Right ventricle myocardium superior (tissue), 1 donor: ENCODE data around the gene KRTAP9-6. TPM values are rescaled to one million over a fixed set of nuclear protein-coding genes. Genes with fewer than 3 reads are reported as not detected.
A peak's percentile ranks its signal among the peaks of the same experiment; 100 is the strongest.

ENCODE experiments used
- ATAC-seq: fragments of 200-7000 bp; cut with Tn5 transposase; one replicate; pipeline ENCODE4 v1.9.1; 2020; ENCODE audit warnings: mild to moderate bottlenecking; ENCODE audit not compliant: poor library complexity
- DNase-seq: peaks from one replicate; pipeline ENCODE4 v3.0.0-alpha.2; 2020
- intact Hi-C: fragments of 100-400 bp; cut with DNase I; formaldehyde crosslinking; loops from one replicate; pipeline ENCODE4 v1.11.2; 2022
- total RNA-seq: library from RNA; stranded (reverse); fragmentation: NEBNext Ultra II Directional; extraction: Animal tissue kit (Norgen Biotek cat#: 25700); gene quantifications from one replicate; pipeline ENCODE4 v1.2.1, GENCODE V29; 2021
- donor health status: DM: no; HTN: yes; CAD: no; lungs with severe emphysema.

Gene KRTAP9-6
- total RNA-seq, 1 donor from 2014 or later = not detected

DNA sequence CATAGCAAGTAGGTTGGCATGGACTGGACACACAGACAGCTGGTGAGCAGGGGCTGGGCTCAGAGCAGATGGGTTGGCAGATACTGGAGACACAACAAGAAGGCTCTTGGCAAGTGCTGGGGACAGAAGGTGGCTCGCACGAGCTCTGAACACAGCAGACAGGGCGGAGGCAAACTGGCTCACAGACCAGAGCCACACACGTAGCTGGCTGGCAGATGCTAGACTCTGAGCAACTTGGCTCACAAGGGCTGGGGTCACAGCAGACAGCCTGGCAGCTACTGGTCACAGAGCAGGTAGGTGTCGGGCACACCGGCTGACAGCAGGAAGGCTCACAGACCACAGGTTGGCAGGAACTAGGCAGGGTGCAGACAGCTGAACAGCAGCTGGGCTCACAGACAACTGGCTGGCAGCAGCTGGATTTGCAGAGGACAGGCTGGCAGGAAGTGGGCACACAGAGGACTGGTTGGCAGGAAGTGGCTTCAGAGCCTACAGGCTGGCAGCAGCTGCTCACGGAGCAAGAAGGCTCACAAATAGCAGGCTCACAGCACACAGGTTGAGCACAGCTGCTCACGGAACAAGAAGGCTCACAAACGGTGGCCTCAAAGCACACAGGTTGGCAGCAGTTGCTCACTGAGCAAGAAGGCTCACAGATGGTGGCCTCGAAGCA, 43.2 kb downstream of the KRTAP9-6 start:
- peak; percentile 95 for ATAC-seq
- peak; percentile 67 for DNase-seq
- intact Hi-C loops = no loop called here

- intact Hi-C loops = no loop called here
- ATAC-seq = no peak
- DNase-seq = no peak
Observed at GRCh38 chr17:41308918-41309359, 43.8 kb downstream of the KRTAP9-6 start, which contains the start of gene KRTAP16-1. Gene KRTAP16-1, minus strand, starts transcription at chr17:41309309. Its CDS starts 56 bp downstream, at chr17:41309253.

GRCh38 chr17:41311111-41311510, 45.9 kb downstream of the KRTAP9-6 start:
- intact Hi-C loops = no loop called here
- ATAC-seq (no peak), DNase-seq (no peak)

GRCh38 chr17:41315204-41315794, 50.1 kb downstream of the KRTAP9-6 start, which contains the start of gene KRTAP17-1:
Gene KRTAP17-1, minus strand, starts transcription at chr17:41315710. Its CDS starts 60 bp downstream, at chr17:41315650.
- intact Hi-C loops = no loop called here
- DNase-seq = no peak
- ATAC-seq = no peak

Other genes starting within 250 kb of the KRTAP9-6 start
- gene KRTAP1-5, start 238.2 kb upstream of the KRTAP9-6 start, total RNA-seq = not detected
- not detected for gene KRTAP1-4, start 235.2 kb upstream of the KRTAP9-6 start, total RNA-seq
- not detected for gene KRTAP1-3, start 230.5 kb upstream of the KRTAP9-6 start, total RNA-seq
- not detected for gene KRTAP1-1, start 223.9 kb upstream of the KRTAP9-6 start, total RNA-seq
- not detected for gene KRTAP2-1, start 218.1 kb upstream of the KRTAP9-6 start, total RNA-seq
- gene KRTAP2-2, start 210.1 kb upstream of the KRTAP9-6 start, total RNA-seq = not detected
- not detected for gene KRTAP2-3, start 205.3 kb upstream of the KRTAP9-6 start, total RNA-seq
- not detected for gene KRTAP2-4, start 199.5 kb upstream of the KRTAP9-6 start, total RNA-seq
- gene KRTAP4-7, start 181.2 kb upstream of the KRTAP9-6 start, total RNA-seq = not detected
- gene KRTAP4-8, start 167.2 kb upstream of the KRTAP9-6 start, total RNA-seq = not detected
- not detected for gene KRTAP4-16, start 163.2 kb upstream of the KRTAP9-6 start, total RNA-seq
- gene KRTAP4-9, start 160.0 kb upstream of the KRTAP9-6 start, total RNA-seq = not detected
- gene KRTAP4-11, start 147.0 kb upstream of the KRTAP9-6 start, total RNA-seq = not detected
- gene KRTAP4-12, start 141.2 kb upstream of the KRTAP9-6 start, total RNA-seq = not detected
- gene KRTAP4-6, start 124.8 kb upstream of the KRTAP9-6 start, total RNA-seq = not detected
- gene KRTAP4-5, start 115.6 kb upstream of the KRTAP9-6 start, total RNA-seq = not detected
- not detected for gene KRTAP4-4, start 104.6 kb upstream of the KRTAP9-6 start, total RNA-seq
- gene KRTAP4-3, start 97.2 kb upstream of the KRTAP9-6 start, total RNA-seq = not detected
- not detected for gene KRTAP4-2, start 87.2 kb upstream of the KRTAP9-6 start, total RNA-seq
- not detected for gene KRTAP4-1, start 80.5 kb upstream of the KRTAP9-6 start, total RNA-seq
- not detected for gene KRTAP9-1, start 75.5 kb upstream of the KRTAP9-6 start, total RNA-seq
- not detected for gene KRTAP9-2, start 38.7 kb upstream of the KRTAP9-6 start, total RNA-seq
- not detected for gene KRTAP9-3, start 32.9 kb upstream of the KRTAP9-6 start, total RNA-seq
- not detected for gene KRTAP9-8, start 27.4 kb upstream of the KRTAP9-6 start, total RNA-seq
- gene KRTAP9-4, start 15.7 kb upstream of the KRTAP9-6 start, total RNA-seq = not detected
- not detected for gene KRTAP9-9, start 10.0 kb upstream of the KRTAP9-6 start, total RNA-seq
- gene KRTAP9-7, start 10.3 kb downstream of the KRTAP9-6 start, total RNA-seq = not detected
- not detected for gene KRTAP29-1, start 37.5 kb downstream of the KRTAP9-6 start, total RNA-seq
- gene KRTAP16-1, start 43.9 kb downstream of the KRTAP9-6 start, total RNA-seq = not detected
- gene KRTAP17-1, start 50.3 kb downstream of the KRTAP9-6 start, total RNA-seq = not detected
- gene KRT33A, start 85.5 kb downstream of the KRTAP9-6 start, total RNA-seq = not detected
- gene KRT33B, start 104.4 kb downstream of the KRTAP9-6 start, total RNA-seq = not detected
- not detected for gene KRT34, start 116.9 kb downstream of the KRTAP9-6 start, total RNA-seq
- not detected for gene KRT31, start 132.2 kb downstream of the KRTAP9-6 start, total RNA-seq
- gene KRT37, start 159.2 kb downstream of the KRTAP9-6 start, total RNA-seq = not detected
- not detected for gene KRT38, start 175.6 kb downstream of the KRTAP9-6 start, total RNA-seq
- gene KRT32, start 202.0 kb downstream of the KRTAP9-6 start, total RNA-seq = not detected
- not detected for gene KRT35, start 215.8 kb downstream of the KRTAP9-6 start, total RNA-seq
- not detected for gene KRT36, start 224.5 kb downstream of the KRTAP9-6 start, total RNA-seq
- gene KRT13, start 240.2 kb downstream of the KRTAP9-6 start, total RNA-seq = not detected